Stimulated activated CD4-positive, alpha-beta T cell treated with anti-CD3 and anti-CD28 coated beads, TNF-alpha, amount 100 ng/mL, for 48 hours (primary cell): ENCODE results near the gene BPTF.
"Not testable (repeated sequence)": the region's sequence is repeated elsewhere in the genome, so short reads cannot be mapped to it uniquely, and the experiment has no call there.

Source experiments
- DNase-seq, 3 donors: peaks; one replicate each; pipeline ENCODE4 v3.0.0-alpha.2; 2020; ENCODE audit warnings: low read depth in 3 of 3

BPTF gene, protein sequence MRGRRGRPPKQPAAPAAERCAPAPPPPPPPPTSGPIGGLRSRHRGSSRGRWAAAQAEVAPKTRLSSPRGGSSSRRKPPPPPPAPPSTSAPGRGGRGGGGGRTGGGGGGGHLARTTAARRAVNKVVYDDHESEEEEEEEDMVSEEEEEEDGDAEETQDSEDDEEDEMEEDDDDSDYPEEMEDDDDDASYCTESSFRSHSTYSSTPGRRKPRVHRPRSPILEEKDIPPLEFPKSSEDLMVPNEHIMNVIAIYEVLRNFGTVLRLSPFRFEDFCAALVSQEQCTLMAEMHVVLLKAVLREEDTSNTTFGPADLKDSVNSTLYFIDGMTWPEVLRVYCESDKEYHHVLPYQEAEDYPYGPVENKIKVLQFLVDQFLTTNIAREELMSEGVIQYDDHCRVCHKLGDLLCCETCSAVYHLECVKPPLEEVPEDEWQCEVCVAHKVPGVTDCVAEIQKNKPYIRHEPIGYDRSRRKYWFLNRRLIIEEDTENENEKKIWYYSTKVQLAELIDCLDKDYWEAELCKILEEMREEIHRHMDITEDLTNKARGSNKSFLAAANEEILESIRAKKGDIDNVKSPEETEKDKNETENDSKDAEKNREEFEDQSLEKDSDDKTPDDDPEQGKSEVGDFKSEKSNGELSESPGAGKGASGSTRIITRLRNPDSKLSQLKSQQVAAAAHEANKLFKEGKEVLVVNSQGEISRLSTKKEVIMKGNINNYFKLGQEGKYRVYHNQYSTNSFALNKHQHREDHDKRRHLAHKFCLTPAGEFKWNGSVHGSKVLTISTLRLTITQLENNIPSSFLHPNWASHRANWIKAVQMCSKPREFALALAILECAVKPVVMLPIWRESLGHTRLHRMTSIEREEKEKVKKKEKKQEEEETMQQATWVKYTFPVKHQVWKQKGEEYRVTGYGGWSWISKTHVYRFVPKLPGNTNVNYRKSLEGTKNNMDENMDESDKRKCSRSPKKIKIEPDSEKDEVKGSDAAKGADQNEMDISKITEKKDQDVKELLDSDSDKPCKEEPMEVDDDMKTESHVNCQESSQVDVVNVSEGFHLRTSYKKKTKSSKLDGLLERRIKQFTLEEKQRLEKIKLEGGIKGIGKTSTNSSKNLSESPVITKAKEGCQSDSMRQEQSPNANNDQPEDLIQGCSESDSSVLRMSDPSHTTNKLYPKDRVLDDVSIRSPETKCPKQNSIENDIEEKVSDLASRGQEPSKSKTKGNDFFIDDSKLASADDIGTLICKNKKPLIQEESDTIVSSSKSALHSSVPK (N-terminal part only)

DNA sequence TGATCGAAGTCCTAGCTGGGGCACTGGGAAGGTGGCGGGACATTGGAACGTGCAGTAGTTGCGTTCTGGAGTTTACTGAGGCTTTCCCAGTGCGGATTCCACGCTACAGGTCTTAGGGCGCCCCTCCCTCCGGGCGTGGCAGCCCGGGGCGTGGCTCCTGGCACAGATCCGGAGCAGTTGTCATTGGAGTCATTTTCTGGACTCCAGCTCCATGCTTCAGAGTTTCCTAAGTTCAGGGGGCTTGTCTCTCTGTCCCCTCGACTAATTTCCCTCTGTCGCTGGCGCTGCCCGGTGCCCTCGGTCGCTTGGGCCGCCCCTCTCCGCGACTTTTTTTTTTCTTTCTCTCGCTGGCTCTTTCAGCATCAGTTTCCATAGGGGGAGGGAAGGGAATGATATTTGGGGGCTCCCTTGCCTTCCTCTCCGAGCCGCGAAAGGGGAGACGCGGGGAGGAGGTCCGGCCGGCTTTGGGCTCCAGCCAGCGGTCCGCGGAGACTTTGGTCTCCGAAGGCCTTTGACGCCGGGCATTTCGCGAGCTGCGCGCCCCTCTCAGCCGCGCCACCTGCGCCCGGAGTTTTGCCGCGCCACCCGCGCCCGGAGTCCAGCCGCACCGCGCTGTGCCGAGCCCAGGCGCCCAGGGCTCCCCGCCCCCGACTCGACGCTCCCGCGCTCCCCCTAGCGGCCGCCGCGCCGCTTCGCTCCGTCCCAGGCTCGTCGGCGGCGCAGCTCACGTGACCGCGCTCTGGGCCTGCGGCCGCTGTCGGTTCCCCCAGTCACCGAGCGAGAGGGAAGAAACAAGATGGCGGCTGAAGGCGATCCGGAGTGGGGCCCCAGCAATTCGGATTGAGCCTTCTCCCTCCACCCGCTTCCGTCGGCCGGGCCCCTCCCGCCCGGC, at the start of gene BPTF:
TSS of gene BPTF (plus strand) at position 769 of the 892 bp plus-strand sequence. CDS start 222 bp downstream, outside the sequence.
- DNase-seq: peak; percentile 83 to 85 (median 85)

DNA sequence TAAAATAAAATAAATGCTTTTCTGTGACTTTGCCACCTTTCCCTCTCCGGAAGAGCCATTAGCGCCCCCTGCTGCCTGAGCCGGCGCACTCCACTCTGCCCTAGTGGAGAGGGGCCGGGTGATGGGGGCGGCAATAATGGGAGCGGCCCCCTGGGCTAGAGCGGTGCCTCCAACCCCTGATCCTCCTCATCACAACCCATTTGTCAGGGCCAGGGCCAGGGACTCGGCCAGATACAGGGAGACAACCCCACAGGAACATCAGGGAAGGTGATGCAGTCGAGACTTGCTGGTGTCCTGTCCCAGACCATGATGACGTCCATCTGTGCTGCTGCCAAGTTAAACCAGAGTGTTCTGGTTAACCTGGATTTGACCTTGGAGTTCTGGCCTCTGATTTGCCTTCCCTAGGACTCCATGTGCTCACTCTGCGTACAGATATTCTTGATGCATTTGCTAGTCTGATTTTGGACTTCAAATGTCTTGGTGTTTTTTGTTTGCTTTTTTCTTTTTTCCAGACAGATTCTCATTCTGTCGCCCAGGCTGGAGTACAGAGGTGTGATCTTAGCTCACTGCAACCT, 46.1 kb upstream of the BPTF start:
- peak in 1 of 3 donors; percentile 10 for DNase-seq

DNA sequence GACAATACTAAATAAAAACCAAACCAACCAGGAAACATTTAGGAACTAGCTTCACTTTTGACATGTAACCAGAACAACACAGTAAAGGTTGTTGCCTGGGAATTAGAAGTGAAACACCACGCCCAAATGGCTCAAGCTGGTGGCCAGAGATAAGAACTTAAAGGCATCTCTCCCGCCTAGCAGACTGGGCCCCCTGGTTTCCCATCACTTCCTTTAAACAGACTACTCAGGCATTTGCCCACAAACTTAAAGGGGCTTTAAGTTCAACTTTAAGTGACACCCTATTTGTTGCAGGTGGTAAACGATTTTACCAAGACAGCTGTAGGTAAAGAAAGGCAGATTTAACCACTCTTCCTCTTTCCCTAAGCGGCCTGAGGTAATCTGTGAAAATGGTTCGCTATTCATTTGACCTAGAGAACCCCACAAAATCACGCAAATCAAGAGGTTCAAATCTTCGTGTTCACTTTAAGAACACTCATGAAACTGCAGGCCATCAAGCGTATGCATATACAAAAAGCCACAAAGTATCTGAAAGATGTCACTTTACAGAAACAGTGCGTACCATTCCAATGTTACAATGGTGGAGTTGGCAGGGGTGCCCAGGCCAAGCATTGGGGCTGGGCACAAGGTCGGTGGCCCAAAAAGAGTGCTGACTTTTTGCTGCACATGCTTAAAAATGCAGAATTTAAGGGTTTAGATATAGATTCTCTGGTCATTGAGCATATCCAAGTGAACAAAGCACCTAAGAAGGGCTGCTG, 40.8 kb upstream of the BPTF start:
- DNase-seq: no peak

DNA sequence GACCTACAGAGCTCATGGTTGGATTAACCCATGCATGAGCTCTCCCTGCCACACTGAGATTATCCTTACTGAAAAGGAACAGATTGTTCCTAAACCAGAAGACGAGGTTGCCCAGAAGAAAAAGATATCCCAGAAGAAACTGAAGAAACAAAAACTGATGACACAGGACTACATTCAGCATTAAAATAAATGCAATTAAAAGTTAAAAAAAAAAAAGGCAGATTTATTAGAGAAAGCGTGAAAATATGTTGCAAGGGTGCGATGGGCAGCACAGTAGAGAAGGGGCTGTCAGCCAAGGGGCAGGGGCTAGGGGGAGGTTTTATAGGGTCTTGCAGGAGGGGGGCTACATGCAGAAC, 40.2 kb upstream of the BPTF start:
- DNase-seq: no peak

DNA sequence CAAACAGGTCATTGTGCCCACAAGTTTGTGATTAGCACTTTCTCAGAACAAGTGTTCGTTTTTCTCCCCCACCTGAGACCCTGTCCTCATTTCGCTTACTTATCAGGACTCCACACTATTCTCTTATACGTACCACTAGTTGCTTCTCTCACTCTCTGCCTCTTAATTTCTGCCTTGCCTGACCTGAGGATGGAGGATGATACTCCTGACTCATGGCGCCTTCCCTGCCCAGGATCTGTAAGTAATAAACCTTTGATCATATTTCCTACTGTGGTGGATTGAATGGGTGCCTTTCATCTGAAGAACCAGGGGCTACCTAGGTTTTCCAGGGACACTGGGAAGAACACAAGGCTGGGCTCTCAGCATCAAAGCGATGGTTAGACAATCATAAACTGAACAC, 39.8 kb upstream of the BPTF start:
- no peak for DNase-seq

DNA sequence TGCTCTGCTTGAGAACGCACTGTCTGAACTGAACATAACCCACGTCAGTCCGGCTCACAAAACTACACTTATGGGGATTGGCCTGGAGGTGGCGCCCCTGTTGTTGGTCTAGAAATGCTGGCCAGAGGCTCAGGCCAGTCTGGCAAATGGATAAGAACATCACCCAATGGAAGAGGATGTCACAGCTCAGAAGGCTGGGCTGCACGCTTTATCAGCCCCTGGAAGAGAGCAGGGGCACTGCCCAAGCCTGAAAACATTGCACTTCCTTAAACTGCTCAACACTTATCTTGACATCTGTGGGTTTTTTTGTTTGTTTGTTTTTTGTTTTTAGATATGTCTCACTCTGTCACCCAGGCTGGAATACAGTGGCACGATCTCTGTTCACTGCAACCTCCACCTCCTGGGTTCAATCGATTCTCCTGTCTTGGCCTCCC, 24.8 kb upstream of the BPTF start:
- peak; percentile 21 to 35 (median 33) for DNase-seq

DNA sequence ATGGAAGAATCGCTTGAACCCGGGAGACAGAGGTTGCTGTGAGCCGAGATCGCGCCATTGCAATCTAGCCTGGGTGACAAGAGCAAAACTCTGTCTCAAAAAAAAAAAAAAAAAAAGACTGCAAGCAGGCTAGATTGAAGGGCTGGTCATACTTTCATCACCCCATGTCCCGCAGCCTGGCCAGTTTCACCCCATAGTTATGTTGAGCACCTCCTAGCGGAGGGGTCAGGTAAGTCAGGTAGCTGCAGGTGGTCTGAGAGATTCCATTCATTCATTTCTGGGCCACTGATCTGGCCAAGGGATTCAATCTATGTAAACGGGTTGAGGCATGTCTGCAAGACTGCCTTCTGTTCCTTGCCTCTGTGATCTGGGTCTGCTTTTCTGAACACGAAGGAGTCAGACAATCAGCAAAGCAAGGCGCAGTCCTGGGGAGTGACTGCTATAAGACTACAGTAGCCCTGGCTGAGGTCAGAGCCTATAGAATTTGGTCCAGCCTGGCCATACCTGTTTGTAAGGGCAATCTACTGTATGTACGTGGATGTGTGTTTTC, 23.6 kb upstream of the BPTF start:
- no peak for DNase-seq

DNA sequence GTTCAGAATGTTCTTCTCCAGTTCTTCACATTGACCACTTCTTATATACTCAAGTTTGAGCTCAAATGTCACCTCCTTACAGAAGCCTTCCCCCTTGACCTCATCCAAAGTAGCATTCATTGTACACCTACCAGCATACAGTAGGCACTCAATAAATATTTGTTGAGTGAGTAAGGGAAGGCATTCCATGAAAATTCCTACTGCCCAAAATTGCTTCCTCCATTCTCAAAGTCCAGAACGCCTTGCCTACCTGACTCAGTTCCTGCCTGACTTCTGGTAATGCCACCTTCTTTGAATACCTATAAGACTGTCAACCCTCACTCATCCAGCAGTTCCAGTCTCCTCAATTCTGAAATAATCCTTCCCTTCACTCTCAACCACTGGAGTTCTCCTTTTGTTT, 14.8 kb upstream of the BPTF start:
- no peak for DNase-seq

DNA sequence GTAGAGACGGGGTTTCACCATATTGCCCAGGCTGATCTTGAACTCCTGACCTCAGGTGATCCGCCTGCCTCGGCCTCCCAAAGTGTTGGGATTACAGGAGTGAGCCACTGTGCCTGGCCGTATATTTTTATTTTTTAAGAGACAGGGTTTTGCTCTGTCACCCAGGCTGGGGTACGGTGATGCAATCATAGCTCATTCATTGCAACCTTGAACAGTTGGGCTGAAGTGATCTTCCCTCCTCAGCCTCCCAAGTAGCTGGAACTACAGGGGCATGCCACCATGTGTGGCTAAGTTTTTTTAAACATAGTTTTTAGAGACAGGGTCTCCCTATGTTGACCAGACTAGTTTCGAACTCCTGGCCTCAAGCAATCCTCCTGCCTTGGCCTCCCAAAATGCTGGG, 12.9 kb upstream of the BPTF start:
- not testable (repeated sequence) for DNase-seq

DNA sequence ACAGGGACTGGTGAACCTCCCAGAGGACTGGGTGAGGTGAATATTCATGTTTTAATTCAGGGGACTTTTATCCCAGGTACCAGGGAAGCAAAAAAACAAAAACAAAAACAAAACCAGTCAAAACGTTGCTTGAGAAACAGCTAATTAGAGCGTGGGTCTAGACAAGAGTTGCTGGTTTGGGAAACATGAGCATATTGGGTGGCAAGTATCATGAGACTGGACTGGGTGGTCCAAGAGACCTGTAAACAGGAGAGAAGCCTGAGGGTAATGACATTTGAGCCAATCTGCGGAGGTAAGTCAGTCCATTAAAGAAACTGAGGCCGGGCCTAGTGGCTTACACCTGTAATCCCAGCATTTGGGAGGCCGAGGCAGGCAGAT, 11.5 kb upstream of the BPTF start:
- no peak for DNase-seq

DNA sequence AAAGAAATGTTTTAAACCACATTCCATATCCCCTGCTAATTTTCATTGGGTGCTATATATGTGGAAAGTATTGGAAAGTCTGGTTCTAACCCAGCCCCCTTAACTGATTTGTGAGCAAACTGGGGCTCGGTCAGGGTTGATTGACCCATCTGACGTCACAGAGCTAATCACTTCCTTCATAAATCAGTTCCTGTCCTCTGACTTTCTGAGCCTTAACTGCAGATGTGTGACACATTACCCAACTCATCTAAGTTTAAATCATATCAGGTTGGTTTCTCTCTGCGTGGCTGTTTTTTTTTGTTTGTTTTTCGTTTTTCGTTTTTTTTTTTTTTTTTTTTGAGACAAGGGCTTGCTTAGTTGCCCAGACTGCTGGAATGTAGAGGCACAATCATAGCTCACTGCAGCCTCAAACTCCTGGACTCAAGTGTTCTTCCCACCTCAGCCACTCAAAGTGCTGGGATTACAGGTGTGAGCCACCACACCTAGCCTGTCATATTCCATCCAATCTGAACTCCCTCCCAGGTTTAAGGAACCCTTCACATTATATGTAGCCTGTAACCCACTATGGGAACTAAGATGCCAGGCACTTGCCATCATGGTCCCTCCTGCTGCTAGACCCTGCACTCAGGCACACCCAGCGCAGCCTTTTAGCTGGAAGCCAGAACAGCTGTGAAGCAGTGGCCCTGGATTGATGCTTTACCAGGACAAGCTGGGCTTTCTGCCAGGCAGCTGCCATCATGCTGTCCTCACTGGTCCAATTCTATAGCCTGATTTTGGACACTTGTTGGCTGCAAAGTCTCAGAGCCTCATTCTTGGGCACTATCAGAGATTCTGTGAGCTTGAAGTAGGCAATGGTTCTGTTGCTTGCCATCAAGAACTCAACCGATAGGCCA, 6.9 kb upstream of the BPTF start:
- no peak for DNase-seq

DNA sequence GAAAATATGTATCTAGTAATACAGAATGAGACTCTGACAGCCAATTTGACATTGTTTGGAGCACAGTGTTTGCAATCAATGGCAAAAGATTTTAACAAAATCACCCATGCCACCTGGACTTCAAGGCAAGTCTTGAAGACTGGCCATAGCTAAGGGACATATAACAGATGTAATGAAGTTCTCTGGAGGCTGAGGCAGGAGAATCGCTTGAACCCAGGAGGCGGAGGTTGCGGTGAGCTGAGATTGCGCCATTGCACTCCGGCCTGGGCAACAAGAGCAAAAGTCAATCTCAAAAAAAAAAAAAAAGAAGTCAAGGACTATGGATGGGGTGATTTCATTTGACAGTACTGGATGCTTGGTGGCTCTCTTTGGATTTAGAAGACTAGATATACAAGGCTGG, 5.6 kb upstream of the BPTF start:
- no peak for DNase-seq

DNA sequence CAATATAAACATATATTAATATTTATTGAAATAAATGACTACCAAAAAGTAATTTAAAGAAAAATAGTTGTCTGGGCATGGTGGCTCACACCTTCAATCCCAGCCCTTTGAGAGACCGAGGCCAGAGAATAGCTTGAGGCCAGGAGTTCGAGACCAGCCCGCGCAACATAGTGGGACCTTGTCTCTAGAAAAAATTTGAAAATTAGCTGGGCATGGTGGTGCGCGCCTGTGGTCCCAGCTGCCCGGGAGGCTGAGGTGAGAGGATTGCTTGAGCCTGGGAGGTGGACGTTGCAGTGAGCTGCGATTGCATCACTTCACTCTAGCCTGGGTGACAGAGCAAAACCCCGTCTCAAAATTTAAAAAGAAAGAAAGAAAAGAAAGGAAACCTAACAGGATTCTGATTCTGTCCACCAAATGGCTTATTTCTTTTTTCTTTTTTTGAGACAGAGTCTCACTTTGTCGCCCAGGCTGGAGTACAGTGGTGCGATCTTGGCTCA, 3.4 kb upstream of the BPTF start:
- no peak for DNase-seq

DNA sequence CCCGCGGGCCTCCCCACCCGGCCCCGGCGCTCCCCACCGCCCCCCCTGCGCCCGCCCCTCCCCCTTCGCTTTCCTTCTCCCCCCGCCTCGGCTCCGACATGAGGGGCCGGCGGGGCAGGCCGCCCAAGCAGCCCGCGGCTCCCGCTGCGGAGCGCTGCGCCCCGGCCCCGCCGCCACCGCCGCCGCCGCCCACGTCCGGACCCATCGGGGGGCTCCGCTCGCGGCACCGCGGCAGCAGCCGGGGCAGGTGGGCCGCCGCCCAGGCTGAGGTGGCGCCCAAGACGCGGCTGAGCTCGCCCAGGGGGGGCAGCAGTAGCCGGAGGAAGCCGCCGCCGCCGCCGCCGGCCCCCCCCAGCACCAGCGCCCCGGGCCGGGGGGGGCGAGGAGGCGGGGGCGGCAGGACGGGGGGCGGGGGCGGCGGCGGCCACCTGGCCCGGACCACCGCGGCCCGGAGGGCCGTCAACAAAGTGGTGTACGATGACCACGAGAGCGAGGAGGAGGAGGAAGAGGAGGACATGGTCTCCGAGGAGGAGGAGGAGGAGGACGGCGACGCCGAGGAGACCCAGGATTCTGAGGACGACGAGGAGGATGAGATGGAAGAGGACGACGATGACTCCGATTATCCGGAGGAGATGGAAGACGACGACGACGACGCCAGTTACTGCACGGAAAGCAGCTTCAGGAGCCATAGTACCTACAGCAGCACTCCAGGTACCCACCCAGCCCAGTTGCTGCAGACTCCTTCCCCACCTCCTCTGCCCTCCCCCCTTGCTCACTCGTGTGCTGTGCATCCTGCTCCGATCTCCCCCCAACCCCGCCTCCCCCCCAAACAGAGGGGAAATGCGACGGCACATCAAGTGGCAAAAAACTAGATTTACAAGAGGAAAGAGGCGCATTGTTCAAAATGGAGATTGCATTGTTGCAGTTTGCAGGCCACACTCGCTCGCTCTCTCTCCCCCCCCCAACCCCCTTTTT, 611 bp downstream of the BPTF start:
- peak in 2 of 3 donors; percentile 10 to 34 for DNase-seq

DNA sequence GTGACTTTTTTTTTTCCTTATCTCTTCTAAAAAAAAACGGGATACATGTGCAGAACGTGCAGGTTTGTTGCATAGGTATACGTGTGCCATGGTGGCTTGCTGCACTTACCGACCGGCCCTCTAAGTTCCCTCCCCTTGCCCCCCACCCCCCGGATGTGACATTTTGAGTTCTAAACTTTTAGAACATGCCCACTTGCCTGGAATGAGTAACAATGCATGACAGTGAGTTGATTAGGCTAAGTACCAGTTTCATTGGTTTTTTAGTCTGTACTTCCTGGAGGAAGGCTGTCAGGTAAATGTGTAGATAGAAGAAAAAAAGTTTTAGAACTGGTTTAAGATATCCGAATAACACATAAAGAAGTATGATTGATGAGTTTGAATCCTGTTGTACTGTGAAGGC, 4.0 kb downstream of the BPTF start:
- peak; percentile 15 to 51 (median 21) for DNase-seq

DNA sequence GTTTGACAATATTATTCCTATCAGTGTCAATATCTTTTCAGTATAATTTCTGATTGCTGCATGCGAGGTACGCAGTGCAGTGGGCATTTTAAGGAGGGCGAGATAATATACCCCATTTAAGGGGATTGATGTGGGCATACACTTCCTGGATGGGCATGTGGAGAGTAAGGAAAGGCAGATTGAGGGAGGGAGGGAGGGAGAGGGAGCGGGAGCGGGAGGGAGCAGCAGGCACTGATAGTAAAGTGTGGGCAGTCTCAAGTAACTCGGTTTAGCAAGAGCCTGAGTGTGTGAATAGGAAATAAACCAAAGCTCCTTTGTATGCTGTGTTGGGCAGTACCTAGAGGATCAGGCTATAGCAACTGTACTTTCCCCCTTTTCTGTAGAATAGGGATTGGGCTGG, 5.1 kb downstream of the BPTF start:
- DNase-seq: no peak

DNA sequence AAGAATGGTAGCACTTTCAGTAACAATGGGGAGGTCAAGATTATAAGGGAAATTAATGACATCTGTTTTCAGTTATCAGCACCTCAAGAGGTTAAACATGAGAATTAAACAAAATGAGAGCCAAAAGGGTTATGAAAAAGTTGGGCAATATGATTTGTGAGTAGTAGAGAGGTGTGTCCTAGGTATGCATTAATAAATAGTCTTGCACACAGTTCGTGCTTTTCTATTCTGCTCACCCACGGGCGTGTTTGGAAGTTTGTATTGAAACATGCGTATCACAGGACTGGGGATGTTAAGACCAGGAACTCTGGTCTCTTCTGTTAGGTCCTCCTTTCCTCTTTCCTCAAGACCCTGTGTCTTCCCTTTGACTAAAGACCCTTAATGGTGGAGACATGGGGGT, 6.0 kb downstream of the BPTF start:
- no peak for DNase-seq
